ENCODE data around the gene MMD. TPM values are rescaled to one million over a fixed set of nuclear protein-coding genes. Genes with fewer than 3 reads are reported as not detected.

Gene MMD
- total RNA-seq, 4 donors from 2014 or later, result 136 to 343 (median 201) TPM

DNA sequence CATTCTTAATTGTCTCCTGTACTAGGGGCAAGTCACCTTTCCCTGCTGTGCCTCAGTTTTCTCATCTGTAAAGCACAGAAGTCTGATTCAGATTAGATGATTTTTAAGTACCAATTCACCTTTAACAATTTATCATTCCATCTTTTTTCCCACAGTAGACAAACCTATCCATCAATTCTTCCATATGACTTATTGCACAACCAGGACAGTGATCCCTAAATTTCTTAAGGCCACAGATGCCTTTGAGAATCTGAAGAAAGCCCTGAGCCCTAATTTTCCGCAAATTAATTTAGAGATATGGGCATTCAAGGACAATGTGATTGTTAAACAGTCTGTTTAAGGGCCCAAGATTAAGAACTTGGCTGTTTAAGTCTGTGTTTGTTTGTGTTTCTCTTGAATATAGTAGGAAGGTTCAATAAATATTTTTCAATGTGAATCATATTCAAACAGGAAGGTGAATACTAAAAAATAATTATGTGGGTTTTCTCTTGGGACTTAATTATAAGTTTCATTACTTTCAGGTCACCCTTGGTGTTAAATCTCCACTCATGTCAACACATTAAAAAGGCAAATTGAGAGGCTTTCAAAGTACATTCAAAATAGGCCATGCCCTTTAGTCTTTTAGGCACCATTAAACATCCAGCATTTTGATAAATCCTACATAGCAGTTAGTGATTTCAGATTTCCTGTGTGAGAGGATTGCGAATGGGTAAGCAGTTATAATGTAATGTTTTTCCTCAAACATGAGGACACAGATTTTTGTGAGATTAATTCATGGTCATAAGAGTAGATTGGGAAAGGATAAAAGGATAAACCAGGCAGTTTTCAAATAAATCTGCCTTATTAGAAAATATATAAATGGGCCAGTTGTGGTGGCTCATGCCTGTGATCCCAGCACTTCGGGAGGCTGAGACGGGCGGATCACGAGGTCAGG lies 34.9 kb upstream of the MMD start:
- TF ChIP-seq, protein P1, sequence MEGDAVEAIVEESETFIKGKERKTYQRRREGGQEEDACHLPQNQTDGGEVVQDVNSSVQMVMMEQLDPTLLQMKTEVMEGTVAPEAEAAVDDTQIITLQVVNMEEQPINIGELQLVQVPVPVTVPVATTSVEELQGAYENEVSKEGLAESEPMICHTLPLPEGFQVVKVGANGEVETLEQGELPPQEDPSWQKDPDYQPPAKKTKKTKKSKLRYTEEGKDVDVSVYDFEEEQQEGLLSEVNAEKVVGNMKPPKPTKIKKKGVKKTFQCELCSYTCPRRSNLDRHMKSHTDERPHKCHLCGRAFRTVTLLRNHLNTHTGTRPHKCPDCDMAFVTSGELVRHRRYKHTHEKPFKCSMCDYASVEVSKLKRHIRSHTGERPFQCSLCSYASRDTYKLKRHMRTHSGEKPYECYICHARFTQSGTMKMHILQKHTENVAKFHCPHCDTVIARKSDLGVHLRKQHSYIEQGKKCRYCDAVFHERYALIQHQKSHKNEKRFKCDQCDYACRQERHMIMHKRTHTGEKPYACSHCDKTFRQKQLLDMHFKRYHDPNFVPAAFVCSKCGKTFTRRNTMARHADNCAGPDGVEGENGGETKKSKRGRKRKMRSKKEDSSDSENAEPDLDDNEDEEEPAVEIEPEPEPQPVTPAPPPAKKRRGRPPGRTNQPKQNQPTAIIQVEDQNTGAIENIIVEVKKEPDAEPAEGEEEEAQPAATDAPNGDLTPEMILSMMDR (IDR thresholded peaks at IDR 0.05; ENCODE audit: low read depth), result no peak

DNA sequence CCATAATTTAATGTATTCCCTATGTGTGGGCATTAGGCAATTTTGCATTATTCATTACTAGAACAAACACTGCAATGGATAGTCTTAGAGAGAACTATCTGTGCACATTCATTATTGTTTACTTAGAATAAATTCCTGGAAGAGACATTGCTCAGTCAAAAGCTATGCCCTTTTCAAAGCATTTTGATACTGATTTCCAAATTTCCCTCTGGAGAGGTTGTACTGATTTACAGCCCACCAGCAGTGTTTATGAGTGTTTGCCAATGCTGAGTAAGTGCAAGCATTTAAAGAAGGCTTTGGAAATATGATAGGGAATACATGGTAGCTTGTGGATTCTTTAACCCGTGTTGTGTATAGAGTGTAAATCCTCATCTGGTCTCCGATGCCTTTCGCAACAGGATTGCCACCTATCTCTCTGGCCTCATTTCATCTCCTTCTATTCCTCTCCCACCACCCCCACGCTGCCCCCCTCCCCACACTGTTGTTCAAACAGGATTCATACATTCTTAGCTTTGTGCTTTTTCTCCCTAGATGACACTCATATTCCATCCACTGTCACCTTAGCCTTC lies 33.4 kb upstream of the MMD start:
- TF ChIP-seq, protein P1 (IDR thresholded peaks at IDR 0.05; ENCODE audit: low read depth), result no peak

DNA sequence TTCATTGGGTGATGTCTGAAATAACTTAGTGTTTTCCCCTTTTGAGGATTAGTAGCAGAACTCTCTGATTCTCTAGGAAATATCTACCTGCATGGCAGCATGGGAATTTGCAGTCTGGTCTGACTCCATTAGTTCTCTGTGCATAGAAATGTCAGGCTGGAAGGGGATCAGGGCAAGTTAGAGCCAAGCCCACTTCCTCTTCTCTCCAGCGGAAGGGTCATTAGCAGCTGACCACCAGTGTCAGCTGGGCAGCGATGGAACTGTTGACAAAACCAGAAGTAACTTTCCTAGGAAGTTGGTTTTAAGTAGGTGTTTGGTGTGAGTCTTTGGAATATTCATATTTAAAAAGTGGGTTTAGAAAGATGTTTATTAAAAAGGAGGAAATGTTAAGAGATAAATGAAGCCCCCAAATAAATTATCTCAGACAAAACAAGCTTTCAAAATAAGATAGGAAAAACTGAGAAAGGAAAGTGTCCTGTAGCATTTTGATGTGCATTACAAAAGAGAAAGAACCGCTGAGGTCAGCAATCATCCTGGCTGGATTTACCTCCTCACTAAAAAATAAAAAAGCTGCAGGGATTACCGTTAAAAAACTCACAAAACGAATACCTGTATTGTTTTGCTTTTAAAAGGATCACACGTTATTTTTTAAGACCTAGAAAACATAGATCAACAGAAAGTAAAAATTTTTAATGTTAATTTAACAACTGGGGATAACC lies 32.4 kb upstream of the MMD start:
- TF ChIP-seq, protein P1 (IDR thresholded peaks at IDR 0.05; ENCODE audit: low read depth), result no peak

DNA sequence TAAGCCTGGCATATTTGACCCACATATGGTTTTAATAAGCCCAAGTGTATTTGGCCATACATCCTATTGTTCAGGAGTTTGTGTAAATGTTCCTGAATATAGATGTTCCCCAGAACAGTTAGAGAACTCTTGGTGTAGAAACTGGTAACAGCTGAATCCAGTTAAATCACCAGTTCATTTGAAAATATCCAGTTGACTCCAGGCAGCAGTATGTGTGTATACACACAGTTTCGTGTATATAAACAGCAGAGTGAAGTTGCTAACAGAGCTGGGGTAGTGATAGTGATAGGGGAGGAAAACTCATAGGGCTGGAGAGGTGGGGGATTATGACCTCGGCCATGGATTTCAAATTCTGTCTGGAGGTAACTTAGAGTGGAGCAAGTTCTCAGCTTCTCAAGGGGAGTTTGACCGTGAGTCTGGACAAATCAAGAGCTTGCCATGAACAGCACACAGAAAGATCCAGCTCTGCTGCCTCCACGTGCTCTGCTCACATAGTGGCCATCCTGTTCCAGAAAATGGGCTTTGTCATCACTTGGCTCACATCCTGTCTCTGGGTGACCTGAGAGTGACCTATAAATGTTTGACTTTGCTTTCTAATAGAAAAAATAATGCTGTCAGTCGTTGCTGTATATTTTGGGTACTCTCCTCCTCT lies 30.6 kb upstream of the MMD start:
- TF ChIP-seq, protein P1 (IDR thresholded peaks at IDR 0.05; ENCODE audit: low read depth), result no peak

DNA sequence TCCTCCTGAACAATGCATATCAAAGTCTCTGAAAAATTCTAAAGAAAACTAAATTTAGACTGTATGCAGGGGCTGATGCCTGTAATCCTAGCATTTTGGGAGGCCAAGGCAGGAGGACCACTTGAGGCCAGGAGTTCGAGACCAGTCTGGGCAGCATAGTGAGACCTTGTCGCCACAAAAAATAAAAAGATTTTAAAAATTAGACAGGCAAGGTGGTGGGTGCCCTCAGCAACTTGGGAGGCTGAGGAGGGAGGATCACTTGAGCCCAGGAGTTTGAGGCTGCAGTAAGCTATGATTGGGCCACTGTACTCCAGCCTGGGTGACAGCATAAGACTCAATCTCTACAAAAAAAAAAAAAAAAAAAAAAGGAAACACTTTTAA lies 30.1 kb upstream of the MMD start:
- TF ChIP-seq, protein P1 (IDR thresholded peaks at IDR 0.05; ENCODE audit: low read depth), result no peak

DNA sequence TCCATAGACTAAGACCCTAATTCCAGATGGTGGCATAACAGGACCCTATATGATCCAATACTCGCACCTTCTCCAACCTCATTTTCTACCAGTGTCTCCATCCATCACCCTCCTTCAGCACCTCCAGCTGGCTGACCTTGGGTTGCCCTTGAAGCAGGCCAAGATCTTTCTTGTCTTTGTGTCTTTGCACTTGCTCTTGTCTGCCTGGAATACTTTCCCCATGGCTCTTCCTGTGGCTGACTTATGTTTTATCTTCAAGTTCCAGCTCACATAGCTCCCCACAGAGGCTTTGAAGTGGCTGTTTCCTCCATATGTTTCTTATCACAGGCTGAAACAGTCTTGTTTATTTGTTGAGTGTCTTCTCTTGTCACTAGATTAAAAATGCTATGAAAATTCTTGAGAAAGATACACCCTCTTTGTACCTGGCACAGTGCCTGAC lies 29.6 kb upstream of the MMD start:
- TF ChIP-seq, protein P1 (IDR thresholded peaks at IDR 0.05; ENCODE audit: low read depth), result no peak

Measured in subcutaneous adipose tissue (tissue), 4 donors.